GM12878 (cell line): ENCODE results near the gene RIMBP2. TPM values are rescaled to one million over a fixed set of nuclear protein-coding genes. Genes with fewer than 3 reads are reported as not detected.

ENCODE experiments used
- BCLAF1 ChIP-seq: fragments of 450-650 bp; IDR thresholded peaks from 2 replicates; pipeline ENCODE4 v1.6.1; 2017; ENCODE audit warnings: antibody characterized with exemption, mild to moderate bottlenecking, moderate library complexity
- ELK1 ChIP-seq: IDR thresholded peaks from 2 replicates; pipeline ENCODE4 v1.6.1; 2012; ENCODE audit warnings: low read depth, low read length, improper control_type of control experiment
- EP300 ChIP-seq, 2 experiments: fragments of 150-350 bp in 1 of 2; IDR thresholded peaks; 2 replicates each; pipeline ENCODE4 v1.6.1; 2011 to 2012; ENCODE audit warnings: low read depth in 2 of 2, low read length in 2 of 2, borderline replicate concordance in 1 of 2, improper control_type of control experiment in 1 of 2, inconsistent platforms in 1 of 2; ENCODE audit not compliant: control insufficient read depth in 1 of 2
- FOXM1 ChIP-seq: IDR thresholded peaks from 2 replicates; pipeline ENCODE4 v1.6.1; 2012; ENCODE audit warnings: low read depth, mild to moderate bottlenecking, inconsistent platforms, low read length, moderate library complexity
- HDAC6 ChIP-seq: fragments of 200-600 bp; sonication (generic); IDR thresholded peaks from one replicate; pipeline ENCODE4 v1.8.0; 2017; ENCODE audit warnings: antibody characterized with exemption; ENCODE audit not compliant: unreplicated experiment
- HDGF ChIP-seq: fragments of 450-650 bp; IDR thresholded peaks from 2 replicates; pipeline ENCODE4 v1.6.1; 2016; ENCODE audit warnings: antibody characterized with exemption
- IKZF1 ChIP-seq: fragments of 450-650 bp; conservative IDR thresholded peaks from 2 replicates; pipeline ENCODE4 v1.6.1; 2017; ENCODE audit warnings: antibody characterized with exemption, mild to moderate bottlenecking
- KAT2A ChIP-seq: conservative IDR thresholded peaks from 2 replicates; pipeline ENCODE4 v1.6.1; 2011; ENCODE audit warnings: low read depth, low read length; ENCODE audit not compliant: control insufficient read depth
- NBN ChIP-seq: fragments of 450-650 bp; IDR thresholded peaks from 2 replicates; pipeline ENCODE4 v1.6.1; 2016
- NRF1 ChIP-seq: conservative IDR thresholded peaks from 2 replicates; pipeline ENCODE4 v1.6.1; 2011; ENCODE audit warnings: mild to moderate bottlenecking, low read depth, low read length, improper control_type of control experiment
- PAX5 ChIP-seq: IDR thresholded peaks from 2 replicates; pipeline ENCODE4 v1.6.1; 2011; ENCODE audit warnings: low read depth, low read length, borderline replicate concordance
- RELB ChIP-seq: fragments of 450-650 bp; IDR thresholded peaks from 2 replicates; pipeline ENCODE4 v1.6.1; 2017; ENCODE audit warnings: low read depth, mild to moderate bottlenecking, moderate library complexity
- SMARCA5 ChIP-seq: fragments of 450-650 bp; IDR thresholded peaks from 2 replicates; pipeline ENCODE4 v1.6.1; 2017; ENCODE audit warnings: mild to moderate bottlenecking
- TARDBP ChIP-seq: IDR thresholded peaks from 2 replicates; pipeline ENCODE4 v1.6.1; 2016; ENCODE audit warnings: borderline replicate concordance
- ZBTB11 ChIP-seq: fragments of 450-650 bp; formaldehyde crosslinking; IDR thresholded peaks from 2 replicates; pipeline ENCODE4 v1.5.0; 2022; ENCODE audit warnings: mild to moderate bottlenecking, missing genetic modification characterization
- polyA plus RNA-seq, 11 experiments: library from polyadenylated mRNA; depleted of rRNA in 4 of 11; unstranded in 6 of 11; stranded (reverse) in 5 of 11; fragments of >200 nt; fragmentation: Nextera tagmentation in 4 of 11; fragmentation: Illumina TruSeq in 1 of 11; extraction: Ambion mirVana in 4 of 11; extraction: Trizol in 1 of 11; gene quantifications; 1 replicate in 1 of 11; 2 replicates in 10 of 11; pipeline versions ENCODE4 v1.2.1 to v1.2.3, GENCODE V29; 2011 to 2016; ENCODE audit warnings: inconsistent platforms in 2 of 11, missing spikeins in 2 of 11, low read depth in 1 of 11
- total RNA-seq, 4 experiments: library from RNA; depleted of rRNA in 3 of 4; stranded (reverse); fragments of >200 nt in 3 of 4; fragmentation: Illumina TruSeq in 1 of 4; extraction: Trizol in 1 of 4; gene quantifications; 2 replicates each; pipeline versions ENCODE4 v1.2.1 to v1.2.3, GENCODE V29; 2013 to 2021

The RIMBP2 gene
- total and polyA plus RNA-seq, 10 of the 15 experiments (the other 5 are each of a cell fraction or from before 2014, with no cell fraction given): 0.04 to 2.9 (median 0.07) TPM; not detected in 1

GRCh38 chr12:130540376-130540775 is 175.7 kb downstream of the RIMBP2 start (continued):
- no peak for TF ChIP-seq EP300 (IDR thresholded peaks at IDR 0.05; ENCODE audit: borderline replicate concordance in 1 of 2, control insufficient read depth in 1 of 2, low read depth in 2 of 2, low read length in 2 of 2)
- no peak for TF ChIP-seq SMARCA5
- no peak for TF ChIP-seq KAT2A
- no peak for TF ChIP-seq PAX5
- no peak for TF ChIP-seq NBN
- TF ChIP-seq TARDBP: no peak
- no peak for TF ChIP-seq HDAC6
- TF ChIP-seq ELK1: no peak
- TF ChIP-seq IKZF1: no peak
- TF ChIP-seq HDGF: no peak
- TF ChIP-seq ZBTB11 (CRISPR knock-in tag): no peak
- no peak for TF ChIP-seq NRF1
- no peak for TF ChIP-seq BCLAF1
- TF ChIP-seq FOXM1: no peak
- TF ChIP-seq RELB: no peak
